H1 (cell line): Measurements from ENCODE around the gene HOGA1. TPM values are rescaled to one million over a fixed set of nuclear protein-coding genes. Genes with fewer than 3 reads are reported as not detected.
"Not testable (repeated sequence)": the region's sequence is repeated elsewhere in the genome, so short reads cannot be mapped to it uniquely, and the experiment has no call there.

Source experiments
- CTCF ChIA-PET: fragments of 300-600 bp; sonication (Branson Sonifier 250); formaldehyde crosslinking; loops from one replicate; lab custom pipeline; 2021; ENCODE audit not compliant: partially characterized antibody; lab: Charles Lee
- POLR2A ChIA-PET: fragments of 300-600 bp; sonication (Branson Sonifier 250); formaldehyde crosslinking; loops from one replicate; lab custom pipeline; 2021; ENCODE audit warnings: inconsistent platforms; ENCODE audit not compliant: partially characterized antibody; lab: Charles Lee
- DNase-seq, 2 experiments: peaks; one replicate each; pipeline versions ENCODE4 v3.0.0 to v3.0.0-alpha.2; 2010 to 2022; ENCODE audit warnings: low spot score in 2 of 2, low read depth in 1 of 2, mixed read lengths in 1 of 2
- FAIRE-seq: peaks from 2 replicates; lab custom pipeline; 2011; peaks lifted over from hg19 to GRCh38; lab: Jason Lieb, UNC
- H2AFZ ChIP-seq: 2 replicates; pipeline ENCODE4 v1.8.1; 2012; ENCODE audit warnings: low read length, inconsistent platforms
- H2AK5ac ChIP-seq: 2 replicates; pipeline ENCODE4 v1.6.1; 2013; ENCODE audit warnings: low read depth, low read length
- H2BK120ac ChIP-seq: replicated peaks from 2 replicates; pipeline ENCODE3; 2013; ENCODE audit warnings: low read depth, low read length, inconsistent platforms
- H2BK12ac ChIP-seq: 2 replicates; pipeline ENCODE4 v1.6.1; 2013; ENCODE audit warnings: low read depth, low read length
- H2BK15ac ChIP-seq: 2 replicates; pipeline ENCODE4 v1.6.1; 2013; ENCODE audit warnings: low read length
- H2BK20ac ChIP-seq: 2 replicates; pipeline ENCODE4 v1.6.1; 2013; ENCODE audit warnings: low read length
- H2BK5ac ChIP-seq: 2 replicates; pipeline ENCODE4 v1.6.1; 2013; ENCODE audit warnings: low read depth, low read length
- H3K14ac ChIP-seq: 2 replicates; pipeline ENCODE4 v1.6.1; 2013; ENCODE audit warnings: inconsistent platforms; ENCODE audit not compliant: insufficient read length
- H3K18ac ChIP-seq: 2 replicates; pipeline ENCODE4 v1.6.1; 2013; ENCODE audit warnings: low read length; ENCODE audit errors: extremely low read depth
- H3K23ac ChIP-seq: 2 replicates; pipeline ENCODE4 v1.6.1; 2013; ENCODE audit warnings: inconsistent platforms; ENCODE audit not compliant: insufficient read length
- H3K23me2 ChIP-seq: 2 replicates; pipeline ENCODE4 v1.6.1; 2013; ENCODE audit warnings: low read depth, low read length
- H3K27ac ChIP-seq: 2 replicates; pipeline ENCODE4 v1.6.1; 2011; ENCODE audit warnings: low read depth, low read length, inconsistent platforms
- H3K27me3 ChIP-seq, 4 experiments: replicated peaks in 1 of 4; 1 replicate in 1 of 4; 2 replicates in 3 of 4; pipeline versions ENCODE4 v1.6.1 to v1.8.1; 2011 to 2013; ENCODE audit warnings: low read length in 3 of 4, mild to moderate bottlenecking in 3 of 4, inconsistent platforms in 2 of 4, mixed read lengths in 2 of 4, moderate library complexity in 1 of 4; ENCODE audit not compliant: control insufficient read depth in 3 of 4, insufficient read depth in 3 of 4; ENCODE audit errors: extremely low read depth in 1 of 4
- H3K36me3 ChIP-seq, 4 experiments: 2 replicates each; pipeline versions ENCODE4 v1.6.1 to v1.8.1; 2011 to 2013; ENCODE audit warnings: mild to moderate bottlenecking in 4 of 4, low read length in 3 of 4, moderate library complexity in 2 of 4, control low read depth in 1 of 4, inconsistent platforms in 1 of 4; ENCODE audit not compliant: insufficient read depth in 4 of 4, control insufficient read depth in 2 of 4
- H3K4ac ChIP-seq: replicated peaks from 2 replicates; pipeline ENCODE3; 2013; ENCODE audit warnings: low read length, low read depth, mixed read lengths, inconsistent platforms; ENCODE audit not compliant: insufficient read length
- H3K4me1 ChIP-seq, 4 experiments: replicated peaks in 1 of 4; 1 replicate in 1 of 4; 2 replicates in 3 of 4; pipeline versions ENCODE4 v1.6.1 to v1.8.1; 2011 to 2013; ENCODE audit warnings: low read length in 3 of 4, inconsistent platforms in 2 of 4, mixed read lengths in 1 of 4; ENCODE audit not compliant: insufficient read depth in 4 of 4, control insufficient read depth in 3 of 4
- H3K4me2 ChIP-seq, 2 experiments: 2 replicates each; pipeline versions ENCODE4 v1.6.1 to v1.8.1; 2011 to 2013; ENCODE audit warnings: low read depth in 2 of 2, low read length in 2 of 2, control low read depth in 1 of 2, inconsistent platforms in 1 of 2, mild to moderate bottlenecking in 1 of 2; ENCODE audit not compliant: insufficient read depth in 1 of 2
- H3K4me3 ChIP-seq, 4 experiments: fragments of 200-600, 300-600 bp in 1 of 4; sonication (generic), shearing (Covaris generic), sonication (Bioruptor Twin) in 1 of 4; 2 replicates each; pipeline versions ENCODE4 v1.5.1 to v1.8.1; 2011 to 2016; ENCODE audit warnings: low read length in 4 of 4, low read depth in 3 of 4, control low read depth in 2 of 4, inconsistent platforms in 2 of 4, mild to moderate bottlenecking in 2 of 4, mixed read lengths in 1 of 4, moderate library complexity in 1 of 4; ENCODE audit not compliant: insufficient read depth in 2 of 4; ENCODE audit errors: extremely low read depth in 1 of 4
- H3K56ac ChIP-seq: replicated peaks from 2 replicates; pipeline ENCODE3; 2013; ENCODE audit warnings: low read depth, mild to moderate bottlenecking, mixed read lengths, low read length, inconsistent platforms; ENCODE audit not compliant: insufficient read length
- H3K79me1 ChIP-seq: 2 replicates; pipeline ENCODE4 v1.6.1; 2013; ENCODE audit warnings: low read depth, low read length, control low read depth
- H3K79me2 ChIP-seq, 2 experiments: 2 replicates each; pipeline versions ENCODE4 v1.6.1 to v1.8.1; 2012 to 2013; ENCODE audit warnings: low read length in 2 of 2, mild to moderate bottlenecking in 2 of 2, inconsistent platforms in 1 of 2; ENCODE audit not compliant: insufficient read depth in 2 of 2, control insufficient read depth in 1 of 2
- H3K9ac ChIP-seq, 4 experiments: replicated peaks in 1 of 4; 1 replicate in 1 of 4; 2 replicates in 3 of 4; pipeline versions ENCODE4 v1.6.1 to v1.8.1; 2011 to 2013; ENCODE audit warnings: low read depth in 3 of 4, low read length in 3 of 4, control low read depth in 2 of 4, mild to moderate bottlenecking in 2 of 4, moderate library complexity in 2 of 4, inconsistent platforms in 1 of 4; ENCODE audit errors: extremely low read depth in 1 of 4
- H3K9me3 ChIP-seq, 2 experiments: 2 replicates each; pipeline versions ENCODE4 v1.6.1 to v1.8.1; 2012 to 2013; ENCODE audit warnings: mild to moderate bottlenecking in 2 of 2, moderate library complexity in 2 of 2, control low read depth in 1 of 2, inconsistent platforms in 1 of 2, low read depth in 1 of 2, low read length in 1 of 2, mixed read lengths in 1 of 2; ENCODE audit not compliant: insufficient read depth in 2 of 2
- H4K20me1 ChIP-seq, 2 experiments: replicated peaks in 1 of 2; 2 replicates each; pipeline versions ENCODE3 to v1.8.1; 2011 to 2013; ENCODE audit warnings: inconsistent platforms in 2 of 2, low read length in 2 of 2, mild to moderate bottlenecking in 1 of 2; ENCODE audit not compliant: insufficient read depth in 2 of 2, control insufficient read depth in 1 of 2
- H4K5ac ChIP-seq: 2 replicates; pipeline ENCODE4 v1.6.1; 2013; ENCODE audit warnings: low read length, low read depth, mixed read lengths, inconsistent platforms; ENCODE audit not compliant: insufficient read length
- H4K8ac ChIP-seq: 2 replicates; pipeline ENCODE4 v1.8.0; 2013; ENCODE audit warnings: mild to moderate bottlenecking, moderate library complexity, low read length, inconsistent platforms; ENCODE audit not compliant: insufficient read depth; ENCODE audit errors: extremely low read depth
- H4K91ac ChIP-seq: replicated peaks from 2 replicates; pipeline ENCODE3; 2013; ENCODE audit warnings: low read length, mixed read lengths, inconsistent platforms; ENCODE audit not compliant: insufficient read length
- WGBS, 2 experiments: shearing (Covaris generic) in 1 of 2; methylation state at CpG; one replicate each; pipeline versions ENCODE4 v1.1.6 to v1.1.7; 2013 to 2015; ENCODE audit warnings: low lambda C conversion rate in 2 of 2, mixed read lengths in 2 of 2, inconsistent platforms in 1 of 2, low coverage in 1 of 2, missing lambda C conversion rate in 1 of 2; ENCODE audit not compliant: insufficient replicate concordance in 2 of 2, insufficient coverage in 1 of 2, insufficient read length in 1 of 2; ENCODE audit errors: extremely low coverage in 1 of 2, missing lambda C conversion rate in 1 of 2; 5-methylcytosine and 5-hydroxymethylcytosine counted together
- polyA plus RNA-seq, 7 experiments: library from polyadenylated mRNA; depleted of rRNA in 3 of 7; stranded (reverse) in 5 of 7; unstranded in 2 of 7; fragments of >200 nt in 5 of 7; fragments of 200-250 nt in 2 of 7; gene quantifications; 1 replicate in 5 of 7; 2 replicates in 1 of 7; 4 replicates in 1 of 7; pipeline versions ENCODE4 v1.2.1 to v1.2.3, GENCODE V29; 2011 to 2013; ENCODE audit warnings: missing spikeins in 2 of 7, mixed read lengths in 2 of 7
- total RNA-seq: library from RNA; stranded (reverse); fragmentation: NEBNext Ultra II Directional; extraction: Animal tissue kit (Norgen Biotek cat#: 25700); gene quantifications from 2 replicates; pipeline ENCODE4 v1.2.1, GENCODE V29; 2021

HOGA1 gene
- total and polyA plus RNA-seq, 2 of the 8 experiments (the other 6 are each of a cell fraction or from before 2014, with no cell fraction given) = 0.28 to 1.00 TPM

- H2AFZ ChIP-seq, H2AK5ac ChIP-seq, H3K4me1 ChIP-seq, H3K9ac ChIP-seq, POLR2A ChIA-PET, H2BK5ac ChIP-seq, H3K23me2 ChIP-seq, H3K79me1 ChIP-seq, H2BK120ac ChIP-seq, H2BK15ac ChIP-seq, H3K27me3 ChIP-seq, H2BK20ac ChIP-seq, H3K18ac ChIP-seq, DNase-seq, H4K91ac ChIP-seq, H2BK12ac ChIP-seq, H3K4me3 ChIP-seq, H4K5ac ChIP-seq, H3K4me2 ChIP-seq, H3K9me3 ChIP-seq, H3K23ac ChIP-seq, H3K4ac ChIP-seq, H3K56ac ChIP-seq, FAIRE-seq, H3K27ac ChIP-seq, H4K8ac ChIP-seq, H3K14ac ChIP-seq: not testable (repeated sequence)
- H3K36me3 ChIP-seq = peaks cover 0 to 14% (median 9%) of the 10 kb centered on the region in 4 experiments; a peak in 6 of 8 replicates
- CTCF ChIA-PET = interaction anchor here (0.6 to 0.8 kb wide), 3 partner anchors 57 to 70 kb away, joined by 3 read pairs; partner anchors contain the start of gene ANKRD2
- H3K79me2 ChIP-seq = peaks cover 0 to 49% of the 10 kb centered on the region in 2 experiments; a peak in 2 of 4 replicates
- peaks cover 0 to 10% of the 10 kb centered on the region in 2 experiments for H4K20me1 ChIP-seq
- 88 to 90% methylated on average over 1 to 12 of the region's 13 CpGs for WGBS, 2 experiments
Observed at GRCh38 chr10:97642471-97643159, 58.4 kb downstream of the HOGA1 start.
